GM10266 (cell line): ENCODE results near the gene SST.

Source experiments
- DNase-seq: peaks from one replicate; pipeline ENCODE4 v3.0.0; 2012; ENCODE audit errors: extremely low spot score
- CTCF ChIP-seq: IDR thresholded peaks from 2 replicates; pipeline ENCODE4 v1.5.1; 2012; ENCODE audit warnings: mild to moderate bottlenecking, low read depth; ENCODE audit not compliant: control insufficient read depth, insufficient read depth; ENCODE audit errors: missing control alignments

Gene SST

GRCh38 chr3:187696021-187696420 is 25.8 kb upstream of the SST start:
- DNase-seq, result no peak
- TF ChIP-seq CTCF, result no peak

- no peak for DNase-seq
- TF ChIP-seq CTCF, result no peak
These were observed 25.3 kb upstream of the SST start for GRCh38 chr3:187695449-187695848.

GRCh38 chr3:187694801-187695200 is 24.6 kb upstream of the SST start:
- TF ChIP-seq CTCF, result no peak
- no peak for DNase-seq

GRCh38 chr3:187693431-187693830 is 23.2 kb upstream of the SST start:
- TF ChIP-seq CTCF, result no peak
- DNase-seq, result no peak

GRCh38 chr3:187689984-187690383 is 19.8 kb upstream of the SST start:
- DNase-seq, result no peak
- no peak for TF ChIP-seq CTCF

- DNase-seq, result no peak
- TF ChIP-seq CTCF, result no peak
These were observed 16.6 kb upstream of the SST start for GRCh38 chr3:187686621-187687273.

GRCh38 chr3:187685948-187686347 is 15.8 kb upstream of the SST start:
- no peak for TF ChIP-seq CTCF
- no peak for DNase-seq
